Neural progenitor cell (in vitro differentiated cells): ENCODE results near the gene ARAP2. TPM values are rescaled to one million over a fixed set of nuclear protein-coding genes. Genes with fewer than 3 reads are reported as not detected.

Experiments used
- DNase-seq: peaks from one replicate; pipeline ENCODE4 v3.0.0-alpha.2; 2016; ENCODE audit warnings: low spot score
- H2AFZ ChIP-seq: fragments of 200-600 bp; sonication (generic); replicated peaks from 2 replicates; pipeline ENCODE4 v1.6.1; 2016; ENCODE audit warnings: antibody characterized with exemption
- H3F3A ChIP-seq: fragments of 200-600 bp; sonication (generic); 2 replicates; pipeline ENCODE4 v1.6.1; 2016; ENCODE audit warnings: antibody characterized with exemption, low read depth
- H3K27ac ChIP-seq: fragments of 200-600 bp; sonication (generic); 2 replicates; pipeline ENCODE4 v1.5.1; 2016; ENCODE audit warnings: mild to moderate bottlenecking
- H3K27me3 ChIP-seq: fragments of 200-600 bp; sonication (generic); 2 replicates; pipeline ENCODE4 v1.6.1; 2016; ENCODE audit warnings: mild to moderate bottlenecking, moderate library complexity
- H3K36me3 ChIP-seq: fragments of 200-600 bp; sonication (generic); 2 replicates; pipeline ENCODE4 v1.5.1; 2016
- H3K4me1 ChIP-seq: fragments of 200-600 bp; sonication (generic); 2 replicates; pipeline ENCODE4 v1.6.1; 2016; ENCODE audit warnings: mixed run types
- H3K4me2 ChIP-seq: fragments of 200-600 bp; sonication (generic); 2 replicates; pipeline ENCODE4 v1.6.1; 2016
- H3K4me3 ChIP-seq: fragments of 200-600 bp; sonication (generic); 2 replicates; pipeline ENCODE4 v1.5.1; 2016
- H3K79me2 ChIP-seq: fragments of 200-600 bp; sonication (generic); 2 replicates; pipeline ENCODE4 v1.6.1; 2016; ENCODE audit warnings: low read depth
- H3K9ac ChIP-seq: fragments of 200-600 bp; sonication (generic); 2 replicates; pipeline ENCODE4 v1.6.1; 2016
- H3K9me3 ChIP-seq: fragments of 200-600 bp; sonication (generic); 2 replicates; pipeline ENCODE4 v1.5.1; 2016; ENCODE audit warnings: low read depth
- H4K20me1 ChIP-seq: fragments of 200-600 bp; sonication (generic); 2 replicates; pipeline ENCODE4 v1.6.1; 2016; ENCODE audit warnings: low read depth
- H3K27ac Mint-ChIP-seq: 3 replicates; pipeline ENCODE4 v1.8.0; 2021; ENCODE audit warnings: mixed read lengths
- H3K27me3 Mint-ChIP-seq: 2 replicates; pipeline ENCODE4 v1.8.0; 2022; ENCODE audit warnings: low read depth, mild to moderate bottlenecking, inconsistent platforms, moderate library complexity, mixed read lengths; ENCODE audit not compliant: insufficient read depth
- H3K36me3 Mint-ChIP-seq: 3 replicates; pipeline ENCODE4 v1.8.0; 2021; ENCODE audit warnings: mixed read lengths
- H3K4me1 Mint-ChIP-seq: 3 replicates; pipeline ENCODE4 v1.8.0; 2021; ENCODE audit warnings: mixed read lengths
- H3K4me3 Mint-ChIP-seq: 3 replicates; pipeline ENCODE4 v1.8.0; 2021; ENCODE audit warnings: mild to moderate bottlenecking, moderate library complexity, mixed read lengths
- H3K9me3 Mint-ChIP-seq: 3 replicates; pipeline ENCODE4 v1.8.0; 2020; ENCODE audit warnings: mixed read lengths
- EZH2 ChIP-seq: fragments of 200-600 bp; sonication (generic); IDR thresholded peaks from 2 replicates; pipeline ENCODE4 v1.6.1; 2017; ENCODE audit warnings: antibody characterized with exemption, mild to moderate bottlenecking, moderate library complexity
- EZH2phosphoT487 ChIP-seq: fragments of 200-600 bp; sonication (generic); IDR thresholded peaks from 2 replicates; pipeline ENCODE4 v1.6.1; 2017; ENCODE audit warnings: antibody characterized with exemption
- total RNA-seq: library from RNA; depleted of rRNA; stranded (reverse); fragments of >200 nt; gene quantifications from 2 replicates; pipeline ENCODE4 v1.2.3, GENCODE V29; 2015; ENCODE audit warnings: low replicate concordance
- TF ChIP-seq, protein P1 (sequence below): fragments of 200-600 bp; sonication (generic); IDR thresholded peaks from 2 replicates; pipeline ENCODE4 v1.5.1; 2017; ENCODE audit warnings: antibody characterized with exemption, mild to moderate bottlenecking

The ARAP2 gene
- total RNA-seq, 1 donor from 2014 or later = 1.6 TPM

DNA sequence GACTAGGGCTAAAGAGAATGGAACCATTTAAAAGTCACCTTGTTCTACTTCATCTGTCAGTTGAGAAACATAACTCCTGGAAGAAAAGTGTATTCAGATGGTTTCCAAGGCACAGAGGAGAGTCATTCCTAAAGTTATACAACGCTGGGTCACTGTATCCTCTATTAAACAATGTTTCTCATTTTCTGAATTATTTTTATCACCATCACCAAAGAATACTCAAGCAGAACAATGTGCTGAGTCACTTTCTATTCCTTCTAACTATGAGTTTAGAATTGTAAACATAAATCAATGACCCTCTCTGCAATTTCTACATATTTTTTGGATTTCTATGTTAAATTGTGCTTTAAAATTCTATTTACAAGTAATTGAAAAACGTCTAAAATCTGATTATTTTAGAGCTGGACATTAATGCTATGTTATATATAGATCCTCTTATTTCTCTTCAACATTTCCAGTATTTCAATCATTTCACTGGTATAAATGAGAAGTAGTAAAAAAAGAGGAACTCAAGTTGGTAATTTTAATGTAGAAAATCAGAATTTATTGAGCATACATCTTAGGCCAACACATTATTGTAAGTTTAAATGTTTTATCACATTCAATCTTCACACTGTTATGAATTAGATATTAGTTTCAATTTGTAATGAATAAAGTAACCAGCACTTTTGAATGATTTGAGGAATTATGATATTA is 44.6 kb upstream of the ARAP2 start:
- Mint-ChIP-seq H3K9me3 (peaks cover 2% of the 10 kb centered on the region), H3K4me3 (no peak overlapping the region), H3K27me3 (no peaks in the 10 kb centered on the region), H3K4me1 (peaks cover 12% of the 10 kb centered on the region), H3K36me3 (no peaks in the 10 kb centered on the region), H3K27ac (no peak overlapping the region)
- Histone ChIP-seq H3K27me3 (no peaks in the 10 kb centered on the region), H3K4me1 (no peaks in the 10 kb centered on the region), H3K9ac (no peak overlapping the region), H3F3A (no peaks in the 10 kb centered on the region), H3K4me3 (no peak overlapping the region), H3K9me3 (no peaks in the 10 kb centered on the region), H3K36me3 (no peaks in the 10 kb centered on the region), H3K4me2 (no peak overlapping the region), H3K27ac (no peak overlapping the region), H4K20me1 (no peaks in the 10 kb centered on the region), H3K79me2 (no peaks in the 10 kb centered on the region), H2AFZ (no peak overlapping the region)
- DNase-seq = no peak
- no peak for TF ChIP-seq EZH2phosphoT487

DNA sequence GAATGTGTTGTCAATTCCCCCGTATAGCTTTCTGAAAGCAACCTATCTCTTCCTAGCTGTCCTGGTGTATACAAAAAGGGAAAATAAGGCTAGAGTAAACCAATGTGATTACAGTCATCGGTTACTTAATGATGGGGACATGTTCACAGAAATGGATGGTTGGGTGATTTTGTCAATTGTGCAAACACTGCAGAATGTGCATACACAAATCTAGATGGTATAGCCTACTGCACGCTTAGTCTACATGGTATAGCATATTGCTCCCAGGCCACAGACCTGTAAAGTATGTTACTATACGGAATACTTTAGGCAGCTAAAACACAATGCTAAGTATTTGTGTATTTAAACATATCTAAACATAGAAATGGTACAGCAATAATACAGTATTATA is 42.2 kb upstream of the ARAP2 start:
- no peaks in the 10 kb centered on the region for H3K36me3 Mint-ChIP-seq
- Histone ChIP-seq H4K20me1 (no peaks in the 10 kb centered on the region), H3K4me2 (no peak overlapping the region), H3K27ac (no peak overlapping the region), H3K9me3 (no peaks in the 10 kb centered on the region), H3K4me1 (no peaks in the 10 kb centered on the region), H3K9ac (no peak overlapping the region), H2AFZ (no peak overlapping the region), H3K79me2 (no peaks in the 10 kb centered on the region), H3F3A (no peaks in the 10 kb centered on the region), H3K36me3 (no peaks in the 10 kb centered on the region), H3K27me3 (no peaks in the 10 kb centered on the region), H3K4me3 (no peak overlapping the region)
- no peak overlapping the region for H3K27ac Mint-ChIP-seq
- no peak for DNase-seq
- TF ChIP-seq EZH2 (no peak), EZH2phosphoT487 (no peak)
- TF ChIP-seq, protein P1, sequence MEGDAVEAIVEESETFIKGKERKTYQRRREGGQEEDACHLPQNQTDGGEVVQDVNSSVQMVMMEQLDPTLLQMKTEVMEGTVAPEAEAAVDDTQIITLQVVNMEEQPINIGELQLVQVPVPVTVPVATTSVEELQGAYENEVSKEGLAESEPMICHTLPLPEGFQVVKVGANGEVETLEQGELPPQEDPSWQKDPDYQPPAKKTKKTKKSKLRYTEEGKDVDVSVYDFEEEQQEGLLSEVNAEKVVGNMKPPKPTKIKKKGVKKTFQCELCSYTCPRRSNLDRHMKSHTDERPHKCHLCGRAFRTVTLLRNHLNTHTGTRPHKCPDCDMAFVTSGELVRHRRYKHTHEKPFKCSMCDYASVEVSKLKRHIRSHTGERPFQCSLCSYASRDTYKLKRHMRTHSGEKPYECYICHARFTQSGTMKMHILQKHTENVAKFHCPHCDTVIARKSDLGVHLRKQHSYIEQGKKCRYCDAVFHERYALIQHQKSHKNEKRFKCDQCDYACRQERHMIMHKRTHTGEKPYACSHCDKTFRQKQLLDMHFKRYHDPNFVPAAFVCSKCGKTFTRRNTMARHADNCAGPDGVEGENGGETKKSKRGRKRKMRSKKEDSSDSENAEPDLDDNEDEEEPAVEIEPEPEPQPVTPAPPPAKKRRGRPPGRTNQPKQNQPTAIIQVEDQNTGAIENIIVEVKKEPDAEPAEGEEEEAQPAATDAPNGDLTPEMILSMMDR = no peak
- no peaks in the 10 kb centered on the region for H3K27me3 Mint-ChIP-seq
- peaks cover 22% of the 10 kb centered on the region for H3K4me1 Mint-ChIP-seq
- H3K9me3 Mint-ChIP-seq = peaks cover 2% of the 10 kb centered on the region
- no peak overlapping the region for H3K4me3 Mint-ChIP-seq

DNA sequence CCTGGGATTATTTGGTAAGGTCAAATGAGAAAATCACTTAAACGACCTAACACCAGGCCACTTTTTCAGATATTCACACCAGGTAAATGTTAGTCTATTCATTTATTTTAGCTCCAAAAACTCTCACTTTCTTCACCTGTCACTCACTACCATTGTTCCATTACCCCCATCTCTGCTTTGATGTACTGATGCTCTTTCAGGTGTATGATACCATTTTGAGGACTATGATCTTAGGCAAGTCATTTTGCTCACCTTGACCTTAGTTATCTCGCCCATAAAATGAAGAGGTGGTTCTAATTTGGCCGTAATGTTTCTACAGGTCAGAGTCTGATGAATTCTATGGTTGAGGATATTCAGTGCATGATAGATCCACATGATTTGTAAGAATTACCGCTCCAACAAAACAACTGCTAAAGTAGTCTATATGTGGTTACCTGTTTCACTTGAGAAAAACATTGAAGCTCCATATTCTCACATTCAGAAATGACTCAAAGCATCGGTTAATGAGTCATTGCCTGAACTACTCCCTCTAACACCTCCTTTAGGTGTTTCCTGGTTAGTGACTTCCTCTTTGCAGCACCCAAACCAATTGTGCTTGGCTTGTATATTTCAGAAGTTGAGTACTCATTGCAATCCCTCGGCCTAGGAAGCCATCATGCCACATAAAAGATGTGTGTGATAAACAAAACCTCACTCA is 41.6 kb upstream of the ARAP2 start:
- H3K27ac ChIP-seq = no peak overlapping the region
- Mint-ChIP-seq H3K36me3 (no peaks in the 10 kb centered on the region), H3K27ac (no peak overlapping the region), H3K27me3 (no peaks in the 10 kb centered on the region), H3K9me3 (peaks cover 2% of the 10 kb centered on the region), H3K4me3 (no peak overlapping the region), H3K4me1 (peaks cover 26% of the 10 kb centered on the region)
- no peak overlapping the region for H3K4me3 ChIP-seq
- H3K4me1 ChIP-seq = no peaks in the 10 kb centered on the region
- no peaks in the 10 kb centered on the region for H4K20me1 ChIP-seq
- no peak for DNase-seq
- TF ChIP-seq EZH2phosphoT487 = no peak
- no peak for TF ChIP-seq EZH2
- TF ChIP-seq, protein P1 = no peak
- no peak overlapping the region for H2AFZ ChIP-seq
- no peaks in the 10 kb centered on the region for H3K36me3 ChIP-seq
- H3K9ac ChIP-seq = no peak overlapping the region
- H3K4me2 ChIP-seq = no peak overlapping the region
- no peaks in the 10 kb centered on the region for H3K27me3 ChIP-seq
- no peaks in the 10 kb centered on the region for H3K79me2 ChIP-seq
- no peaks in the 10 kb centered on the region for H3F3A ChIP-seq
- H3K9me3 ChIP-seq = no peaks in the 10 kb centered on the region

DNA sequence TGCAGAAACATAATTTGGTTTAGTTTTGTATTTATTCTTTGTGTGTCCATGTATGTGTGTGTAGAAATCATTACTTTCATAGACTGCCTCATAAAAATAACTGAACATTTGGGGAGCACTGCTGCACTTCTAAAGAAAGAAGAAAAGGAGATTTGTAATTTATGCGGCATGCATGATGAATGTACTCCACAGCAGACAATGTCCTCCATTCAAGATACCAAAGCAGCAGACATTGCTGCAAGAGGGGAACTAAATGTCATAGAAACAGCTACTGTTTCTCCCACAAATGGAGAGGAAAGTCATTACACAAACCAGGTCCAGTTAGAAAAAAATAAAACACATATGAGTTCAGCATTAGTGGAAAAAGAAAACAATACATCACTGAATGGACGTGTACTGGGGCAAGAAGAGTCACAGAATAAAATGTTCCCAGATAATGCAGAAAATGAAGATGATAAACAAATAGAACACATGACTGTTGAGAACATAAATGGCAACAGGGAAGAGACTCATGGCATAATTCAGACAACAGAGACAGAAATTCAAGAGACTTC is 39.7 kb upstream of the ARAP2 start:
- H3K4me3 Mint-ChIP-seq = no peak overlapping the region

More for the DNA sequence above, 39.7 kb upstream of the ARAP2 start:
- Histone ChIP-seq H3F3A (no peaks in the 10 kb centered on the region), H3K4me1 (peaks cover 10% of the 10 kb centered on the region), H3K27ac (no peak overlapping the region), H3K9me3 (no peaks in the 10 kb centered on the region), H2AFZ (no peak overlapping the region), H3K9ac (no peak overlapping the region), H3K79me2 (no peaks in the 10 kb centered on the region), H3K27me3 (no peaks in the 10 kb centered on the region), H4K20me1 (no peaks in the 10 kb centered on the region), H3K4me2 (no peak overlapping the region), H3K4me3 (no peak overlapping the region), H3K36me3 (no peaks in the 10 kb centered on the region)
- H3K36me3 Mint-ChIP-seq = no peaks in the 10 kb centered on the region
- H3K9me3 Mint-ChIP-seq = peaks cover 2% of the 10 kb centered on the region
- no peaks in the 10 kb centered on the region for H3K27me3 Mint-ChIP-seq
- H3K27ac Mint-ChIP-seq = peak overlapping the region; percentile 72
- peaks cover 40% of the 10 kb centered on the region for H3K4me1 Mint-ChIP-seq
- no peak for DNase-seq
- TF ChIP-seq, protein P1 = no peak
- no peak for TF ChIP-seq EZH2
- TF ChIP-seq EZH2phosphoT487 = no peak
